GM19455 (cell line): ENCODE measurements around the gene NUP214.
"Not testable (repeated sequence)": the region's sequence is repeated elsewhere in the genome, so short reads cannot be mapped to it uniquely, and the experiment has no call there.

Experiments used
- ATAC-seq: cut with Tn5 transposase; IDR thresholded peaks from one replicate; pipeline ENCODE4 v1.9.1; 2021; ENCODE audit not compliant: unreplicated experiment

NUP214 gene

GRCh38 chr9:131158673-131159072 is 33.3 kb downstream of the NUP214 start:
- ATAC-seq, result not testable (repeated sequence)

GRCh38 chr9:131160416-131161112 is 35.2 kb downstream of the NUP214 start:
- ATAC-seq, result no peak

GRCh38 chr9:131161585-131161984 is 36.2 kb downstream of the NUP214 start:
- ATAC-seq, result no peak

GRCh38 chr9:131162886-131163285 is 37.5 kb downstream of the NUP214 start:
- ATAC-seq, result no peak

GRCh38 chr9:131165523-131165922 is 40.1 kb downstream of the NUP214 start:
- ATAC-seq, result no peak

GRCh38 chr9:131167146-131167692 is 41.8 kb downstream of the NUP214 start:
- no peak for ATAC-seq

GRCh38 chr9:131167936-131168335 is 42.5 kb downstream of the NUP214 start:
- ATAC-seq, result no peak

GRCh38 chr9:131169563-131170240 is 44.3 kb downstream of the NUP214 start:
- no peak for ATAC-seq

- ATAC-seq, result no peak
These were observed 48.6 kb downstream of the NUP214 start for GRCh38 chr9:131173995-131174394.

GRCh38 chr9:131174681-131175239 is 49.4 kb downstream of the NUP214 start:
- ATAC-seq, result no peak

- ATAC-seq, result no peak
These were observed 52.5 kb downstream of the NUP214 start for GRCh38 chr9:131177898-131178297.

GRCh38 chr9:131178382-131178781 is 53.0 kb downstream of the NUP214 start:
- no peak for ATAC-seq

GRCh38 chr9:131178926-131179325 is 53.5 kb downstream of the NUP214 start:
- ATAC-seq, result no peak

- ATAC-seq, result no peak
These were observed 54.3 kb downstream of the NUP214 start for GRCh38 chr9:131179561-131180219.

GRCh38 chr9:131180454-131180853 is 55.1 kb downstream of the NUP214 start:
- ATAC-seq, result no peak

GRCh38 chr9:131181091-131181681 is 55.8 kb downstream of the NUP214 start:
- no peak for ATAC-seq

GRCh38 chr9:131185924-131186323 is 60.5 kb downstream of the NUP214 start:
- ATAC-seq, result no peak

GRCh38 chr9:131186622-131187021 is 61.2 kb downstream of the NUP214 start:
- ATAC-seq, result no peak

- ATAC-seq, result no peak
These were observed 62.6 kb downstream of the NUP214 start for GRCh38 chr9:131187957-131188356.

GRCh38 chr9:131188976-131189375 is 63.6 kb downstream of the NUP214 start:
- ATAC-seq, result no peak

GRCh38 chr9:131190191-131190590 is 64.8 kb downstream of the NUP214 start:
- no peak for ATAC-seq
